CD4-positive, alpha-beta T cell (primary cell): Measurements from ENCODE around the gene PLXNC1. TPM values are rescaled to one million over a fixed set of nuclear protein-coding genes. Genes with fewer than 3 reads are reported as not detected.

Source experiments
- ATAC-seq: fragments of 200-7000 bp; cut with Tn5 transposase; one replicate; pipeline ENCODE4 v1.10.0; 2022; ENCODE audit warnings: mild to moderate bottlenecking; ENCODE audit not compliant: poor library complexity
- CTCF ChIA-PET: fragments of 350-600 bp; sonication (Branson Sonifier 250); formaldehyde crosslinking; loops from one replicate; lab custom pipeline; 2021; ENCODE audit warnings: antibody characterized with exemption, inconsistent platforms; lab: Charles Lee
- POLR2A ChIA-PET: fragments of 350-600 bp; sonication (Branson Sonifier 250); formaldehyde crosslinking; loops from one replicate; lab custom pipeline; 2021; ENCODE audit warnings: antibody characterized with exemption, inconsistent platforms; lab: Charles Lee
- DNase-seq, 14 experiments: peaks; one replicate each; pipeline ENCODE4 v3.0.0-alpha.2; 2013 to 2020; ENCODE audit warnings: mixed read lengths in 2 of 14
- H3K27ac ChIP-seq, 2 donors: one replicate each; pipeline versions ENCODE4 v1.5.1 to v1.7.0; 2013; ENCODE audit warnings: low read length in 2 of 2, low read depth in 1 of 2, mild to moderate bottlenecking in 1 of 2
- H3K27me3 ChIP-seq, 2 experiments: 1 replicate in 1 of 2; 2 replicates in 1 of 2; pipeline versions ENCODE4 v1.6.1 to v1.7.0; 2013; ENCODE audit warnings: low read length in 2 of 2, control low read depth in 1 of 2, mild to moderate bottlenecking in 1 of 2, moderate library complexity in 1 of 2; ENCODE audit not compliant: insufficient read depth in 2 of 2, control insufficient read depth in 1 of 2
- H3K36me3 ChIP-seq: one replicate; pipeline ENCODE4 v1.6.1; 2013; ENCODE audit warnings: low read length, control low read depth; ENCODE audit not compliant: insufficient read depth
- H3K4me1 ChIP-seq: one replicate; pipeline ENCODE4 v1.6.1; 2013; ENCODE audit warnings: low read length, control low read depth; ENCODE audit not compliant: insufficient read depth
- H3K4me3 ChIP-seq: one replicate; pipeline ENCODE4 v1.5.1; 2013; ENCODE audit warnings: mild to moderate bottlenecking, low read length, moderate library complexity
- H3K9me3 ChIP-seq, 2 experiments: 1 replicate in 1 of 2; 2 replicates in 1 of 2; pipeline versions ENCODE4 v1.6.1 to v1.7.0; 2013; ENCODE audit warnings: low read length in 2 of 2, mild to moderate bottlenecking in 2 of 2, control low read depth in 1 of 2, moderate library complexity in 1 of 2; ENCODE audit not compliant: control insufficient read depth in 1 of 2, insufficient read depth in 1 of 2
- H3K27ac Mint-ChIP-seq: one replicate; pipeline ENCODE4 v1.8.0; 2020; ENCODE audit warnings: mixed read lengths
- H3K27me3 Mint-ChIP-seq: one replicate; pipeline ENCODE4 v1.8.0; 2021; ENCODE audit warnings: mixed read lengths
- H3K36me3 Mint-ChIP-seq: one replicate; pipeline ENCODE4 v1.8.0; 2021; ENCODE audit warnings: low read depth, mixed read lengths
- H3K4me1 Mint-ChIP-seq: one replicate; pipeline ENCODE4 v1.8.0; 2021; ENCODE audit warnings: low read depth, mixed read lengths
- H3K4me3 Mint-ChIP-seq: one replicate; pipeline ENCODE4 v1.8.0; 2020; ENCODE audit warnings: mild to moderate bottlenecking, mixed read lengths
- H3K9me3 Mint-ChIP-seq: one replicate; pipeline ENCODE4 v1.8.0; 2020; ENCODE audit warnings: mixed read lengths
- CTCF ChIP-seq: fragments of 200-600 bp; IDR thresholded peaks from one replicate; pipeline ENCODE4 v1.8.0; 2022; ENCODE audit warnings: antibody characterized with exemption, mild to moderate bottlenecking
- intact Hi-C, 2 experiments: fragments of 100-400 bp; cut with DNase I in 1 of 2; cut with micrococcal nuclease in 1 of 2; formaldehyde crosslinking; loops; one replicate each; pipeline versions ENCODE4 v1.15.1 to v1.9.0; 2023 to 2025; cut with DNase I, micrococcal nuclease
- total RNA-seq, 174 experiments: library from RNA in 2 of 174; stranded (reverse) in 2 of 174; gene quantifications; one replicate each; pipeline ENCODE4 v1.2.3 and lab custom pipeline; 2021 to 2026

Gene PLXNC1
- total RNA-seq, 2 experiments from 2014 or later, result 5.2 to 5.3 TPM

GRCh38 chr12:94203181-94203546 lies 54.8 kb downstream of the PLXNC1 start:
- no peaks in the 10 kb centered on the region for H3K27me3 ChIP-seq
- Mint-ChIP-seq H3K27ac (peak overlapping the region; percentile 2), H3K36me3 (peaks cover 8% of the 10 kb centered on the region), H3K4me3 (no peak overlapping the region), H3K9me3 (peaks cover 3% of the 10 kb centered on the region), H3K4me1 (peaks cover 58% of the 10 kb centered on the region), H3K27me3 (no peaks in the 10 kb centered on the region)
- POLR2A ChIA-PET, result interaction anchor here (0.7 to 1.4 kb wide), 2 partner anchors 54 to 60 kb away, joined by 3 to 4 read pairs; no protein-coding TSS in a partner anchor
- no peak for TF ChIP-seq CTCF
- H3K4me3 ChIP-seq, result no peak overlapping the region
- CTCF ChIA-PET, result interaction anchor here (1.0 kb wide), 1 partner anchor 15 kb away, joined by 3 read pairs; no protein-coding TSS in a partner anchor
- H3K4me1 ChIP-seq, result peaks cover 34% of the 10 kb centered on the region
- H3K9me3 ChIP-seq, result no peaks in the 10 kb centered on the region
- no peak for ATAC-seq
- no peak for DNase-seq
- intact Hi-C loops, result no loop called here
- H3K36me3 ChIP-seq, result no peaks in the 10 kb centered on the region
- H3K27ac ChIP-seq, result no peak overlapping the region

DNA sequence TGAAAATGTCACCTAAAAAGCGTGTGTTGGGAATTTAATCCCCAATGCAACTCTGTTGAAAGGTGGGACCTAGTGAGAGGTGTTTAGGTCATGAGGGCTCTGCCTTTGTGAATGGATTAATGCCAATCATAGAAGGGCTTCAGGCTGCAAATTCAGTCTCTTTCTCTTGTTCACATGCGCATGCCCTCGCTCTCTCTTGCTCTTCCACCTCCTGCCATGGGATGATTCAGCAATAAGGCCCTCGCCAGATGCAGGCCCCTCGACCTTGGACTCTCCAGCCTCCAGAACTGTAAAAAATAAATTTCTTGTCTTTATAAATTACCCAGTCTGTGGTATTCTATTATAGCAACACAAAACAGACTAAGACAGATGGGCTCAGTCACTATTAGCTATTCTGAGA lies 55.4 kb downstream of the PLXNC1 start:
- no peaks in the 10 kb centered on the region for H3K36me3 ChIP-seq
- CTCF ChIA-PET, result interaction anchor here (0.5 to 1.0 kb wide), 2 partner anchors 16 to 546 kb away, joined by 3 read pairs; no protein-coding TSS in a partner anchor
- no peak overlapping the region for H3K27ac ChIP-seq
- Mint-ChIP-seq H3K36me3 (peaks cover 12% of the 10 kb centered on the region), H3K27ac (no peak overlapping the region), H3K9me3 (peaks cover 4% of the 10 kb centered on the region), H3K4me1 (peaks cover 64% of the 10 kb centered on the region), H3K27me3 (no peaks in the 10 kb centered on the region), H3K4me3 (no peak overlapping the region)
- DNase-seq, result no peak
- peaks cover 40% of the 10 kb centered on the region for H3K4me1 ChIP-seq
- H3K27me3 ChIP-seq, result no peaks in the 10 kb centered on the region
- intact Hi-C loops, result no loop called here
- H3K9me3 ChIP-seq, result no peaks in the 10 kb centered on the region
- TF ChIP-seq CTCF, result no peak
- POLR2A ChIA-PET, result interaction anchor here (1.5 kb wide), 1 partner anchor 58 kb away, joined by 3 read pairs; no protein-coding TSS in a partner anchor
- no peak overlapping the region for H3K4me3 ChIP-seq
- ATAC-seq, result no peak

DNA sequence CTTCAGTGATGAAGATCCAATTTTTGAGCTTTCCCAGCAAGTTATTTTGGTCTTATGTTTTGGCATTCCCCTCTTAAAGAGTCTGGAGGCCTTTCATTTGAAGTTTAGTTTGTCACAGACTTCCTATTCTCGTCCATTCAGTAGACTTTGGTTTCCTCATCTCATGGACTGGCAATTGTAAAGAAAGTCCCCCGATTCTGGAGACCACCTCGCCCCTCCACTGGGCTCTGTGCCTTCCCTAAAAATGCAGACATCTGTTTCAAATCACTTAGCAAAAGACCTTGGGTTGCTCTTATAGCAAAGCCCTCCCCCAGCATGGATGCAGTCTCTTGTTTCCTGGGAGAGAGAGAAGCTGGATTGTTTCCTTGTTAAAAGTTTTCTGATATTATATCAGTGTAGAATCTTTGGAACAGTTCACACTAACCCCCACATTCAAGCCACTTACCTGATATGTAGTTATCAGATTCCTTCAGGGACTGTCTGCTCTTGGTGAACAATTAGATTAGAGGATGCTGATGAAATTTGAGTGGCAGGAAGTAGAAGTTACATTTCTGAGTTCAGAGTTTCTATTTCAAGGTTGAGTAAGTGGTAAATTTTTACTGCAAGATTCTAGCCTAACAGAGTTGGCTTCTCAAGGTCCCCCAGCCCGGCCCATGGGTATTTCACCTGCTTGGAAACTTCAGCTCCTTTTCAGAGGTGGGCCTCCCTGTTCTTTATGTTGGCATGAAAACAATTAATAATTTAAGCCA lies 56.3 kb downstream of the PLXNC1 start:
- no peaks in the 10 kb centered on the region for H3K27me3 Mint-ChIP-seq
- ChIA-PET POLR2A (interaction anchor here (1.5 to 2.1 kb wide), 2 partner anchors 12 to 57 kb away, joined by 3 to 6 read pairs; no protein-coding TSS in a partner anchor), CTCF (interaction anchor here (0.5 to 0.9 kb wide), 2 partner anchors 55 to 547 kb away, joined by 3 to 4 read pairs; no protein-coding TSS in a partner anchor)
- TF ChIP-seq CTCF, result no peak
- intact Hi-C loops, result no loop called here
- H3K4me3 Mint-ChIP-seq, result no peak overlapping the region
- no peaks in the 10 kb centered on the region for H3K9me3 ChIP-seq
- ATAC-seq, result no peak
- H3K36me3 Mint-ChIP-seq, result peaks cover 12% of the 10 kb centered on the region
- peak overlapping the region in 1 of 2 donors; percentile 23 for H3K27ac ChIP-seq
- H3K4me3 ChIP-seq, result no peak overlapping the region
- peaks cover 65% of the 10 kb centered on the region for H3K4me1 Mint-ChIP-seq
- no peaks in the 10 kb centered on the region for H3K36me3 ChIP-seq
- peaks cover 43% of the 10 kb centered on the region for H3K4me1 ChIP-seq
- DNase-seq, result peak in 2 of 14 experiments; percentile 9 to 13
- H3K27me3 ChIP-seq, result no peaks in the 10 kb centered on the region
- peaks cover 4% of the 10 kb centered on the region for H3K9me3 Mint-ChIP-seq
- H3K27ac Mint-ChIP-seq, result peak overlapping the region; percentile 97
